ENCODE measurements around the gene FOXO3.

DNA sequence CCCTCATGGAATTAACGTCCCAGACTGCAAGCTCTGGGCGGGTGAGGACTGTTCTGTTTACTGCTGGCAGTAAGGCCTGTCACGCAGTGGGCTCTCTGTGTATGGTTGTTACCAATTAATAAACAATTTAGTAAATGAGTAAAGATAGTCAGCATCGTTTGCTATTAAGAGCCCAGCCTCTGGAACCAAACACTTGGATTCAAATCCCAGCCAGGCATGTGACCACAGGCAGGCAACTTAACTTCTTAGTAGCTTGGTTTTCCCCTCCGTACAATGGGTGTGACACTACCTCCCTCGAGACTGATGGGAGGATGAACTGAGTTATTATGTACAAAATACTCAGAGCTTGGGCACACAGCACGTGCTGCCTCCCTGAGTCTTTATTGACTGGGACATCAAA, 149.8 kb downstream of the FOXO3 start:
- TF ChIP-seq EZH2 (IDR thresholded peaks at IDR 0.05; ENCODE audit: insufficient read depth, poor library complexity, severe bottlenecking) (no peak), EZH2phosphoT487 (IDR thresholded peaks at IDR 0.05; ENCODE audit: insufficient read depth, low read depth) (no peak)

All from GM23248 (cell line).